AG08395 (cell line): ENCODE data around the gene GCK.

Source experiments
- DNase-seq: peaks from one replicate; pipeline ENCODE4 v3.0.0; 2012; ENCODE audit warnings: mixed read lengths, low spot score

Gene GCK

GRCh38 chr7:44222776-44223261, 33.6 kb upstream of the GCK start:
- DNase-seq: no peak

DNA sequence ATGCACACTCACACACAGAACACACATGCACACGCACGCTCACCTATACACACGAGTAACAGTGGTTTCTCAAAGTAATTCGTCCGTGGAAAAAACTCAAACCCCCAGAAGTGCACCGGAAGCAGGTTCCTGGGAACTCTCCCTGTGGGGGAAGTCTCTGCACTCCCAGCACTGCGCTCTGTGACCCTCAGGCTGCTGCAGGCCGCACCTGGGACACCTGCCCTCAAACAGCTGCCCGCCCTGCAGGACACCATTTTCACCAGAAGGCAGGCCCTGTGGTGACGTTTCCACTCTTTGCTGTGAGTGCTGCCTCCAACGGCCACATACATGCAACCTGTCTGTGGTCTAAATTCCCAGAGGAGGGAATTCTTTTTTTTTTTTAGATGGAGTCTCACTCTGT, 32.8 kb upstream of the GCK start:
- DNase-seq: no peak

- no peak for DNase-seq
Measured at GRCh38 chr7:44221231-44221791, 32.1 kb upstream of the GCK start.

GRCh38 chr7:44220358-44221112, 31.3 kb upstream of the GCK start:
- DNase-seq: no peak

GRCh38 chr7:44220046-44220357, 30.8 kb upstream of the GCK start:
- DNase-seq: no peak

DNA sequence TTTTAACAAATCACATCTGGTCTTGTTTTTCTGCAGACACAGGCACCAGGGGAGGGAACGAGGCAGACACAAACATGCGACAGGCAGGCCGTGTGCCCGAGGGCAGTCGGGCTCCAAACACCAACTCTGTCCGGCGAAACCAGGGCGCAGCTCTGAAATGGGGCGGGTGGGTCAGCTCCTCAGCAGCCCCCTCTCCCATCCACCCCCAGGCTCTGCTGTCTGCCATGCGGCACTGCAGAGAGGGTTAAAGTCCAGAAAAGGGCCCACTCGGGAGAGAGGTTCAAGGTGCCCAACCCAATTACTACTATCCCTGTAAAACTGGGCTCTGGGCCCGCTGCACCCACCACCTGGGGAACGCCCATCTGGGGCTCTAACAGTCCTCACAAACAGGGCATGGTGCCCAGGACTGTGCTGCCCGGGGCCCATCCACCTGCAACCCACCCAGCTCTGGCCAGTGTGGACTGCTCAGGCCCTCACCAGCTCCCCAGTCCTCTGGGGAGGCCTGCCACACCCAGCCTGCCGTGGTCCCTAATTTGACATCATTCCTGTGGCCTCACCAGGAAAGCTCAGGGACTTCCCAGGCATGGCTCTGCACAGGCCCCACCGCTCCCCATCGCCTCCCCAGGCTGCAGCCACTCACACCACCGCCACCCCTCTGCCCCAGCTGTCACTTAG, 30.3 kb upstream of the GCK start:
- DNase-seq: no peak

DNA sequence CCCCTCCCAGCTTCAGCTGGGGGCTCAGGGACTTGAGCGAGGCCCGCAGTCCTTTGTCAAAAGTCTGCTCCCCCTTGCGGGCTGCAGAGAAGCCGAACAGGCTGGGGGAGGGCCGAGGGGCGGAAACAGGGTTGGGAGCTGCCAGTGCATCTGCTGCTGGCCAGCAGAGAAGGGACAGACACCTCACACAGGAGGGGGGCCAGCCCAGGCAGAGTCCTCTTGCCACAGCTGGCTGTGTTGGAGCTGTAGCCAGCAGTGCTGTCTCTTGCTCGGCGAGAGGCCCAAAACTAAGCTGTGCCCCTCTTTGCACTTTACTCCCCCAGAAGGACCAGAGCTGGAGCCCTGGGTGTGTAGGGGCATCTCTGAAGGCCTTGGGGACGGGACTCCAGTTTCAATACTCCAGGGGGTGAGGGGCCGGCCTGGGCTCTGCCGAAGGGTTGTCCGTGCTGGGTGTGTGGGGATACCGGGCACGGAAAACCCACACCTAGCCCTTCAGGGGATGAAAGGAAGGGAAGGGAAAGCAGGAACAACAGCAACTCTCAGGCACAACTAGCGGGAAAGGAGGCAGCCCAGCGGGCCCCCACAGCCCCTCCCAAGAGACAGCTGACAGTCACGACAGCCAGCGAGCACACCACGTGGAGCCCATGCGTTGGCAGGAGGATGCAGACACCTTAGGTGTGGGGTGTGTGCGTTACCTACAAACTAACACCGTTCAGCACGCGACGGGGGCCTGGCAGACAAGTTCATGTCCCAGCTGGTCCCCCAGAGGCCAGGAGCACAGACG, 29.4 kb upstream of the GCK start:
- no peak for DNase-seq

GRCh38 chr7:44217852-44218402, 28.7 kb upstream of the GCK start:
- no peak for DNase-seq

GRCh38 chr7:44217223-44217714, 28.0 kb upstream of the GCK start:
- DNase-seq: no peak

DNA sequence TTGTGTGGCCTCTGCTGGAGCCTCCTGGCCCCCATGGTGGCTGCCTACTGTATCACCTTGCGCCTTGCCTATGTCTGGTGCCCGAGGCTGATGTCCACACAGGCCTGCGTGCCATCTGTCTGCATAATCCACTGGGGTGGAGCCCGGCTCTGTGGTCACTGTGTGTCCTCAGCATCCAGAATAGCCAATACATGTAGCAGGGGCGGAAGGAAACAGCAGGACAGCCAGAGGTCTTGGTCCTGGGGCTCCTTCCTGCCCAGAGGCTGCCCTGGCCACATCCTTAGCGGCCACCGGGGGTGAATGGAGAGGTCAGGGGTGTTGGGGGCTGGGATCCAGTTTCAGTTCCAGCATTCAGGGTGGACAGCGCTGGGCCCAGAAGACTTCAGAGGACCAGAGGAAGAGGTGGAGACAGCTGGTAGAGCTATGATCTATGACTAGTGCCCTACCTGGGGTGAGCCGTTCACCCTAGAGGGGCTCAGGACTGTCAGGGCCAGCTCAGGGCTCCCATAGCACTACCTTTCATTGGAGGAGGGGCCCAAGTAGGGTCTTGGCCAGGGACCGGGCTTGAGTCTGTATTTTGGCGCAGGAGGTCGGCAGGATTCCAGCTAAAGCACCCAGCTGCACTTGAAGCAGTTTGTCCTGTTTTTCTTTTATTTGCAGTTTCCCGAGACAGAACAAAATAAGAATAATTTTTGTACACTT, 27.4 kb upstream of the GCK start:
- DNase-seq: no peak

DNA sequence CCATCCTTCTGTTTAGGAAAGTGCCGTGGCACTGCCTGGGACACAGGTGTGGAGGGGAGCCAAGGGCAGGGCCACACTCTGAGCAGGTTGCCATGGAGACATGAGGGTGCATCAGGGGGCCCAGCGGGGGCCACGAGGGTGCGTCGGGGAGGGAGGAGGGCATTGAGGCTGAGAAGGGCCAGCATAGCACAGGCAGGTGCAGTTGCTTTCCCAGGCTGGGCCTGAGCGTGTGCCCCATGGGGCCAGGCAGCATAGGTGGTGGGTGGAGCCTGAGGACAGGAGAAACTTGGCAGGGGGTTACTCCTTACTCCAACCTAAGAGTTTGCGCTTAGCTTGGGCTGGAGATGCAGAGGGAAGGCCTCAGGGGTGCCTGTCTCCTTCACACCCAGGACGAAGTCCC, 26.8 kb upstream of the GCK start:
- no peak for DNase-seq

DNA sequence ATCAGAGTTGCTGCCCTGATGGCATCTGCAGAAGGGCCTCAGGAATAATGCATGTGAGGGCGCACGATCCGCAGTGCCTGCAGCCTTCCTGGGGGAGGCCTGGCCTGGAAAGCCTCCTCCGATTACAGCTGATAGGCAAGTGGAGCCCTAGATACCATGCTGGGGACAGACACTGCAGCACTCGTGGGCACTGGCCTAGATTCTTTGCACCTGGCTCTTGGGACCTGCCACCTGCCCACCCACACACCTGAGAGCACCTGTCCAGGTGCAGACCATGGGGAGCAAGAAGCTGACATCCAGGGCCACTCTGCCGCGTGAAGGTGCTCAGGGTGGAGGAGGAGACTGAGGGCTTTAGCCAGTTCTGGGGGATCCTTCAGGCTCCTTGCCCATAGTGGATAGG, 26.3 kb upstream of the GCK start:
- DNase-seq: no peak

- DNase-seq: no peak
Measured at GRCh38 chr7:44213877-44214388, 24.7 kb upstream of the GCK start.

DNA sequence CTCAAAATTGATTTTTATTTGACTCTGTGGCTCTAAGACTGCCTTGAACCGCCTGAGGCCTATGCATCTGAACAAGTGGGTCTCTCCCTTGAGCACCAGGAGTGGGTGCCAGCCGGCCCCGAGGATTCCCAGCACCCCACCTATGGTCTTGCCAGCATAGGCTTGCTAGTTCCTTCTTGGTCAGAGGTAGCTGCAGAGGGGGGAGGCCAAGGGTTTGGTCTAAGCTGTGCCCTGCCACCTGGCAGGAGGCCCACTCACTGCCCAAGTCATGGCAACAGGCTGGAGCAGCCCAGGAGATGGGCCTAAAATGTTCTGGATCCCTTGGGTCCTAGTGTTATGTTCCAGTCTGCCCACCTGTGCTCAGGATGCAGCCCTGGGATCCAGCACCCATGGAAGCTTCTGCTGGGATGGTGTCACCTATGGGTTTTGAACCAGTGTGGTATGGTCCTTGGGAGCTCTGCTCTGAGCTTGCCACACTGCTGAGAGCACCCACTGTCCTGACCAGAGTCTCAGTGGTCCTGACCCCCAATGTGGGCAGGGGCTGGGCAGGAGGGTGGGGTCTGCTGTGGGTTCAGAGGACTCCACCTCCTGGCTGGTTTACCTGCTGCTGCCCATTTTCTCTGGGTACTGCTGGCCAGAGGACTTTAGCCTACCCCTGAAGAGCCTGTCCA, 24.1 kb upstream of the GCK start:
- no peak for DNase-seq

DNA sequence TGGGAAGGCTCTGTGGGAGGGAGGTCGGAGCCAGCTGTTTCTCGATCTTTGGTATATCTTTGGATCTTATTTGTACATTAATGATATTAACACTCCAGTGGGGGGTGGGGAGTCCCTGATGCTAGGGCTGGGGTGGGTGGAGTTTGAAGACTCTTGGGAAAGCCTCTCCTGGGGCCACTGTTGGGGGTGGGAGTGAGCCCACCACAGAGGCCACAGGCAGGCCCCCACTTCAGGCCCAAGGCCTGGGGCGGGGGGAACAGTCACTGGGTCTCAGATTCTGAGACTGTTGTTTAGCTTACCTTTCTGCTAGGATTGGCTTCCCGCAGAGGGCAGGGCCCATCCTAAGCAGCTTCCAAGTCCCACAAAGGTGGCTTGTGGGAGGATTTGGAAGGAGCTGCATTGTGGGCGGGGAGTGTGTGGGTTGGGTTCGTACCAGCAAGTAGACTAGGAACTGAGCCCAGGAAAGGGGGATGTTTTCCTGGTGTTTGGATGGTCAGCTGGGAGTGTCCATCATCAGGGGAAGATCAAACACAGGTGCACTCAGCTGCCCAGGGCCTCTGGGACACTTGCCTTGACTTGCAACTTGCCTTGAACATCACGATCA, 23.4 kb upstream of the GCK start:
- no peak for DNase-seq

- no peak for DNase-seq
Measured at GRCh38 chr7:44212018-44212417, 22.8 kb upstream of the GCK start.

DNA sequence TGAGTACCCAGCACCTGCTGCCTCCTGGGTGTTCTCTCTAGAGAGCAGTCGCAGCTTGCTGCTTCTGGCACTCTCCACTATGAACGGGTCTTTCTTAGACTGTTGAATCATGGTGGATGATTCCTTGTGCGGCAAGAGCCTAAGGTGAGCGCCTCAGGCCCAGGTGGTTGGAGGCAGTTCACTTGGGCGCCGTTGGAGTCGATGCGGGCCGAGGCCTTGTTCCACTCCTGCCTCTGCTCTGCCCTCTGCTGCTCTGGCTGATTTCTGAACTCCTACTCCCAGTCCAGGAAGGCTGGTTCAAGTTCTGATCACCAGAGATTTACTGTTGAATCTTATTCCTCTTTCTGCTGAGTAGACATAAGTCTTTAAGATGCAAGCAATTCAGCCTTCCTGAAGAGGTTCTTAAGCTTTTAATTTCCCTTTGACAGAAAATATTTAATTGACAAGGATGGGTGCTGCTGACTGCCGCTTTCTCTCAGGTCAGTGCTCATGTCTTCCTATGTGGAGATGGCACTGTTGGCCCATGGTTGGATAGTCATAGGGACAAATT, 22.0 kb upstream of the GCK start:
- no peak for DNase-seq

DNA sequence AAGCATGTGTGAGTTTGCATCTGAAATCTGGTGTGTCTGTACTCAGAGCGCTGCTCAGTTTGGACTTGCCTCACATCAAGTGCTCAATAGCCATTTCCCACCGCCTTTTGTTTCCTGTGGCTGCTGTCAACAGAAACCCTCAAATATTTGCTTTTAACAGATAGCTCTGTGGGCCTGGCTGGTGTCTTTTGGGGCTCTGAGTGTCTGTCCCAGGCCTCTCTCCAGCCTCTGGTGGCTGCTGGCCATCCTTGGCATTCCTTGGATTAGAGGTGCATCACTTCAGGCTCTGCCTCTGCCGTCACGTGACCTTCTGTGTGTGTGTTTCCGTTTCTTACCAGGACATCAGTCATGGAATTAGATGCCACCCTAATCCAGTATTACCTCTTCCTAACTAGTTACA, 20.9 kb upstream of the GCK start:
- DNase-seq: no peak

DNA sequence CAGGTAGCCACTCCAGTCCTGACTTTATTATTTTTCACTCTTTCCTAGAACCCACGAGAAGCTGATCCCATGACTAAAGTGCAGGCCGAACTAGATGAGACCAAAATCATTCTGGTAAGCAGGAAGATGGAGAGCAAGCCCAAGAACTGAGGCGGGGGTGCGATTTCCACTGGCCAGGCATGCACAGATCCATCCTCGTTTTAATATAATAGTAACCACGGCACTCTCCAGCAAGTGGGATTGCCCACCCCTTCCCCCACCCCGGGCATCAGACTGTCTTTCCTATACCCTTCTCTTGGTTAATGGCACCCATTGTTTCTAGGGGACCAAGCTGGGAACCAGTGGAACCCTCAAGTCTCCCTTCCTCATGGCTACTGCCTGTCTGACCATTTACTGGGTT, 18.8 kb upstream of the GCK start:
- DNase-seq: no peak

- no peak for DNase-seq
Measured at GRCh38 chr7:44206008-44206407, 16.8 kb upstream of the GCK start.
